SW 1271 (cell line): ENCODE results near the gene ACOT11.
A peak's percentile ranks its signal among the peaks of the same experiment; 100 is the strongest.
"Not testable (repeated sequence)": the region's sequence is repeated elsewhere in the genome, so short reads cannot be mapped to it uniquely, and the experiment has no call there.

Experiments used
- DNase-seq, 2 experiments: peaks; one replicate each; lab custom pipeline; 2025; lab: John Stamatoyannopoulos, UW

The ACOT11 gene

DNA sequence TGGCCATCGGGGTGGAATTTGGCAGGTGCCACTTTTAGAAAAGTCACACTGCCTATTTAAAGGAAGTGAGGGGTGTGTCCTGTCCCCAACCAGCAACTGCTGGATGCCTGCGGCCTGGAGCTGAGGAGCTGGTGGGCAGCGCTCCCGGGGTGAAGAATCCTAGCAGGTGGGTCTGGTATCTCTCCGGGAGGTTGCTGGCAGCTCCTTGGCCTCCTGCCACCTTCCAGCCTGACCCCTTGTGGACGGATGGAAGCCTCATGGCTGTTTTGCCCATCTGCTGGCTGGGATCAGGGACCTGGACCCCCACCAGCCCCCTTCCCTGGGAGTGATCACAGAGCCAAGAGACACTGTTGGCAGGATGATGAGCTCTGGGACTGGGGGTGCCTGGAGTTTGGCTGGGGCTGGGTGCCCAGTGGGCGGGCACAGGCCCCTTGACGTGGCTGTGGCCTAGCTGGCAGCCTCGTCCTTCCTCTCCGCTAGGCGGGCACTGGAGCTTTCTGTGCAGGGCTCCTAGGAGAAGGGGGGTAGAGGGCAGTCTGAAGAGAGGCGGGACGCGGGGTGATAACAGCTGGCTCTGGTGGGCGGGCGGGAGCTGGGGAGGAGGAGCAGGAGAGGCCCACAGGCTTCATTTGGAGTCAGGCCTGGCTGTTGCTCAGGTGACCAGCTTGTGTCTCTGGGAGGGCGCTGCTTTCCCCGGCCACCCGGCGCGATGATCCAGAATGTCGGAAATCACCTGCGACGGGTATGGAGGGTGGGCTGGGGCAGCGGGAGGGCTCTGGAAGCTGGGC lies at the start of gene ACOT11:
Gene ACOT11 (plus strand): TSS at position 628 of the 788 bp plus-strand sequence. CDS start 82 bp downstream, at position 710.
- no peak for DNase-seq

DNA sequence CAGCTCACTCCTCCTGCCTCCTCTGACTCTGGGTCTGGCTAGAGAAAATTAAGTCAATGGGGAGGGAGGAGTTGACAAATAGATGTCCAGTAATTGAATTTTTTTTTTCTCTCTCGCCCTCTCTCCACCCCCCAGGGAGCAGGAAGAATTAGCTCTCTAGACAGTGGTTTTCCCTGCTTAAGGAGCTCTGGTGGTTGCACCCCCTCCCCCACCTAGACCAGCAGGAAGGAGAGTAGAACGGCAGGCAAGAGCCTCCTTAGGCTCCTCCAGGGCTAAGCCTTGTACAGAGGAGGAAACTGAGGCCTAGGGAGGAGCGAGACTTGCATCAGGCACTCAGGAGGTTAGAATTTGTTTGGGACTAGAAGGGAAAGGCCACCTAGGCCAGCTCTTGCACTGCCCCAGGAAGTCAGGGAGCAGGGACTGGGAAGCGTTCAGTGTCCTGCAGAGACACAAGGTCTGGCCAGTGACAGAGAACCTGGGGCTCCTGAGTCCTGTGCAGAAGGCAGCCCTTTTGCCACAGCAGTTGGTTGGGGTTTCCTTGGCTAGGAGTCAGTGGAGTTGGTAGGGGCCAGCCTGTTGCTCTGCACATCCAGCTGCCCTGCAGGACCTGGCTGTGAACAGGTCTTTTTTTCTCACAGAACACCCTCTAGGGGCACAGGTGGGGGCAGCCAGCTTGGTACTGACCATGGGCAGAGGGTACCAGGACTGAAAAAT lies 49.5 kb upstream of the ACOT11 start:
- no peak for DNase-seq

DNA sequence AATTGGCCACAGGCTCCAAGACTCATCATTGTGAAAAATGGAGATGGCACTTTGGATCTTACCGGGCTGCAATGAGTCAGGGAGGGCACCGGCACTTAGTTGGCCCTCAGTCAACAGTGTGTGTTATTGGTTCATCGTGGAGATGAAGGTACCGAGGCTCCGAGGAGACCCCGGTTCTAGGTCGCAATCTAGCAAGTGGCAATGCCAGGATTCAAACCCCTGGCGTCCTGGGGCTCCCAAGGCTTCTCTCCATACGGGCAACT lies 49.0 kb upstream of the ACOT11 start:
- no peak for DNase-seq

DNA sequence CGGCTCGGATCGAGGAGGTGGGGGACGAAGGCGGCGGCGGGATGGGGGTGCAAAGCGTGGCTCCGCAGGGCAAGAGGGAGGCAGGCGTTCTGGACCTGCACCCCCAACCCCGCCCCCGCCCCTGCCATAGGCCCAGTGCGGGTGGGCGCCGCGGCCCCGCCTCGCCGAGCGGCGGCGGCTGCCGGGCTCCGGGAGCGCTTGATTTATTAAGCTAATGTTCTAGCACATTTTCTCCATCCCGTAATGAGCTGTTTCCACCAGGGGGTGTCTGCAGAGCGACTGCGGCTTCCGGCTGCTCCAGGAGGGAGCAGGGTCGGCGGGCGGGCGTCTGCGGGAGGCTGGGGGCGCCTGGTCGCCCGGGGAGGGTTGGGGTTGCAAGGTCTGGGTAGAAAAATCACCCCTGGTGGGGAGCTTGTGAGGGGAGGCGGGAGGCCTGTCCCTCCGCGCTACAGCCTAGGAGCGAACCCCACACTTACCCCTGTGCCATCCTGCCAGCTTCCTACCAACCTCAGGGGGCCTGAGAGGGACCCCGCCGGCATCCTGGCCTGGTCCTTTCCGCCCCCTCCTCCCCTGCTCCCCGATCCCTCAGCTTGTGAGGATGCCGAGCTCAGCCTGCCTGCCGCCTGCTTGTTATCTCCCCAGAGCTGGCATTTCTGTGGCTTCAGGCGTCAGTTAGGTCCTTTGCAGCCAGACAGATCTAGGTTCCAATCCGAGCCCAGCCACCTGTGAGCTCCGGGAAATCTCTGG lies 48.5 kb upstream of the ACOT11 start:
- no peak for DNase-seq

DNA sequence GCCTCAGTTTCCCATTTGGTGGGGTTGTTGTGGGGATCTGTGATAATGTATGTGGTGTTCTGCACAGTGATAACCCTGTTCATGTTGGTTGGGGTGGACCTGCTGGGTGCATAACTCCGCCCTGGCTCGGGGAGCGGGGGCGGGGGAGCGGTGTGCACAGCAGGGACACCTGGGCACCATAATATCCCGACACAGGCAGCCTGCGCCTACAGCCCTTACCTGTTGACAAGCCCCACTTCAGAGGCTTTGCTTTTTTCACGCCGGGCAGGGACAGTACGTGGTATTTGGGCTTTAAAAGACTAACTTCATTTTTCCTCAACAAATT lies 48.0 kb upstream of the ACOT11 start:
- no peak for DNase-seq

DNA sequence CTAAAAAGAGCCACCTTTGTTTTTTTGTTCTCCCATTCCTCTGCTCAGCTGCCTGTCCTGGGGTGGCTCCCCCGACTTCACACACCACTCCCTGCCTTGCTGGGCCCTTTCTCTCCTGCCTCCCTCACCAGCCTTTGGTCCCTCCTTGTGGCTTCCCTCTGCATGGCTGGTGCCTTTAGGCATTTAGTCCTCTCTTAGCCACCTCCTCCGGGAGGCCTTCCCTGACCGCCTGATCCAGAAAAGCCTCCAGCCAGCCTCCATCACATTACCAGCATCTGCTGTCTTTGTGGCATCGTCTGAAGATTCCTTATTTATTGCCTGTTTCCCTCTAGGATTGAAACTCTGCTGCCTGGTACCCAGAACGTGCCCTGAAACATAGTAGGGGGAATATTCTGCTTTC lies 46.2 kb upstream of the ACOT11 start:
- DNase-seq = no peak

DNA sequence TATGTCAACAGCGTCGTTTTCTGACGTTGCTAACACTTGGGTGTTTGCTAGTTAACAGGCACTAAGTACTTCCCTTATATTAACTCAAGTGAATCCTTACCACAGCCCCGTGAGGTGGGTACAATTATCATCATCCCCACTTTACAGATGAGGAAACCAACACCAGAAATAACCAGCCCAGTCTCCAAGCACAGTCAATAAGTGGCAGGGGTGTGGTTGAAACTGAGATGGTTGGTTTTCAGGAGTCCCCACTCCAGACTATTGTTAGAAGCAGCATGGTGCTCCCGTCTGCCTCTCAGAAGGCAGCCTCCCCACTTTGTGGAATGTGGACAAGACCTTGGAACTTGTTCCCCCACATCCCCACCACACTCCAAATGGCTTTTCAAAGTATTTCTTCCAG lies 45.7 kb upstream of the ACOT11 start:
- DNase-seq = no peak

DNA sequence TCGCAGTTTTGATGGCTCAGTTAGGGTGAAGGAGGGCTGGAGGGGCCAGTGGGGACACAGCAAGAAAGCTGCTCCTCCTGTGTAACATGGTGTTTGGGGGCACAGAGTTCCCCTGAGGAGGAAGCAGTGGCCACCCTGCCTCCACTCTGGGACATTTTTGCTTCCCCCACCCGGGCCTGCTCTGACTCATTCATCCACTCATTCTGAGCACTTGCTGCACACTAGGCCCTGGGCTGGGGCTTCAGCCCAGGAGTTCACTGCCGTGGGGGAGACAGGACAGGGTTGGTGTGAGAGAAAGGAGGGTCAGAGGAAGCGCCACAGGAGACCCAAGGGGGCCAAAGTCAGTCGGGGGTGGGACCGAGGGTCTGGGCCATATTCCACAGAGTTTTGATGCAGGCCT lies 41.4 kb upstream of the ACOT11 start:
- DNase-seq = no peak

DNA sequence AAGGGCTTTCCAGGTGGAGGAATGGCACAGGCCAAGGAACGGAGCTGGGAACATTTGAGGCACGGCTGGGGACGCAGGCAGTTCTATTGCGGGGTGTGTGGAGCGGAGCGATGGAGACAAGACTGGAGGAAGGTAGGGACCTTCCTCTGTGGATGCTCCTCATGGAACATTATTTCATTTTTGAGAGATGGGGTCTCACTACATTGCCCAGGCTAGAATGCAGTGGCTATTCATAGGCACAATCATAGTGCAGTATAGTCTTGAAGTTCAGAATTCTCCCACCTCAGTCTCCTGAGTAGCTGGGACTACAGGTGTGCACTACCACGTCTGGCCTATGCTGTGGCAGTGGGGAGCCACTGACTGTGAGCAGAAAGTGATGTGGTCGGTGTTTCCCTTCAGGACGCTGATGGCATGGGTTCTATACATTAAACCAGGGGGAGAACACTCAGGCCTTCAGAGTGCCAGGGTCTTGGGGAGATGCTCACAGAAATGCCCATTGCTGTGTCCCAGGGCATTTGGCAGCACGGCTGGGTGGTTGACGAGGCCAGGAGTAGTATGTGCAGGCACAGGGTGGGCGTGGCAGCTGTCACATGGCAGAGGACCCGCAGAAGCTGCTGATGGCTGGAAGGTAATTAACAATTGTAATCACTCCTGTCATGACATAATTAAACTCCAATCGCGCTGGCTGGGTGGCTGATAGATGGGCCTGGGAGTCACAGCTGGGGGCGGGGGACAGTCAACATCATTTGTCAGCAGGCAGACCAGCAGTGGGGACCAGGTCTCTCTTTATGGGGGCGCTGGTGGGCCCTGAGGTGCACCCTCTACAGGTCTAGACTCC lies 40.8 kb upstream of the ACOT11 start:
- DNase-seq = no peak

DNA sequence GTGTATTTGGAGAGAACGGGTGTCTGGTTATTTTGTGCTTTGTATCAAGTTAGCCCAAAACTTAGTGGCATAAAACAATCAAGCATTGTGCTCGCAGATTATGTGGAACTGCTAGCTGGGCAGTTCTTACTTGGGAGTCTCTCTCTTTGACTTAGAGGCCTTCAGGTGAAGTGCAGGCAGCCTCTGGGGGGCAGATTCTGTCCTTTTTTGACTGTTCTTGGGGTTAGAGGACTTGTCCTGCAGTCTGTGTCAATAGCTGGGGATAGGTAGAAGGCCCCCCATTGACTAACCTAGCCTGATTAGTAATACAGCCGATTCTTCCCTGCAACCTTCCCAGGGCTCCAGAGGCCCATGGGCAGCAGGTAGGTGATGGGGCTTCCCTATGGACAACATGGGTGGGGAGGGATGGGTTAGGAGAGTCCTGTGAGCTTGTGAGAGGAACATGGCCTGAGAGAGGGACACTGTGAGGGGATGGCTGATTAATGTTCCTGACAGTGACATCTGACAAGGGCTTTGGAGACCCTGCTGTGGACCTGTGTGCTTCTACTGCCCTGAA lies 37.2 kb upstream of the ACOT11 start:
- no peak for DNase-seq

DNA sequence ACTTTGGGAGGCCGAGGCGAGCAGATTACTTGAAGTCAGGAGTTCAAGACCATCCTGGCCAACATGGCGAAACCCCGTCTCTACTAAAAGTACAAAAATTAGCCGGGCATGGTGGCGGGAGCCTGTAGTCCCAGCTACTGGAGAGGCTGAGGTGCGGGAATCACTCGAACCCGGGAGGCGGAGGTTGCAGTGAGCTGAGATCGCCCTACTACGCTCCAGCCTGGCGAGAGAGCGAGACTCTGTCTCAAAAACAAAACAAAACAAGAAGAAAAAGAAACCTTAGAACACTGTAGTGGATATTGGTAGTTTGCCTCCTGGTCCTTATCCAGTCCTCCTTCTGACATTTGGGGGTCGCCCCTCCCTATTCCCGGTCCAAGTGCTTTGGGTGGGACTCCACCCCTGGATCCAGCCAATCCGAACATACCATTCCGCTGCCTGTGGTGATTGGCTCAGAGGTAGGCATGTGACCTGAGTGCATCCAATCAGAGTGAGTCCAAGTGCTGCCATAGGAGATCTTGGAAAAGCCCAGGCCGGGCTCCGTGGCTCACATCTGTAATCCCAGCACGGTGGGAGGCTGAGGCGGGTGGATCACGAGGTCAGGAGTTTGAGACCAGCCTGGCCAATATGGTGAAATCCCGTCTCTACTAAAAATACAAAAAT lies 34.0 kb upstream of the ACOT11 start:
- not testable (repeated sequence) for DNase-seq

DNA sequence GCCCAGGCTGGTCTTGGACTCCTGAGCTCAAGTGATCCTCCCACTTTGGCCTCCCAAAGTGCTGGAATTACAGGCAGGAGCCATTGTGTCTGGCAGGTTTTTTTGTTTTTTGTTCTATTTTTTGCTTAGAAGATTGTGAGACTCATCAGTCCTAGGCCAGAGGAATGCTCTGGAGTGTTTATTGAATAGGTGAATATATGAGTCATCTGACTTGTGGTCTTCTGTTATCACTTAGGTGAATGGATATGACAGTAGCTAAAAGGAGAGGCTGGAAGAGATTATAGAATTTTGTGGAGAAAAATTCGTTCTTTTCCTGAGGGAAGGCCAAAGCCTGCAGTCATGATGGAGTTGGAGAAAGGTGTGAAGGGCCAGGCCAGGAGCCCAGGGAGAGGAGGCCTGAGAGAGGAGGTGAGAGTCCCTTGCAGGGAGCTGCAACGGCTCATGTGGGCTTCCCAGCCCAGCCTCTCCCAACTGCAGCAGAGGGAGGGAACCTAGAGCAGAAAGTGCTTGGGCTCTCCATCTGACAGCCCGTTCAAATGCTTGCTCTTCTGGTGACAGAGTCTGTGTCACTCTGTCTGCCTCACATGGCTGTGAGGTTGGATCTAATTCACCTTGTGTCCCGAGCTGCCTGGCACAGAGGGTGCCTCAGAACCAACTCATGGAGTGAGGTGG lies 31.6 kb upstream of the ACOT11 start:
- DNase-seq = no peak

DNA sequence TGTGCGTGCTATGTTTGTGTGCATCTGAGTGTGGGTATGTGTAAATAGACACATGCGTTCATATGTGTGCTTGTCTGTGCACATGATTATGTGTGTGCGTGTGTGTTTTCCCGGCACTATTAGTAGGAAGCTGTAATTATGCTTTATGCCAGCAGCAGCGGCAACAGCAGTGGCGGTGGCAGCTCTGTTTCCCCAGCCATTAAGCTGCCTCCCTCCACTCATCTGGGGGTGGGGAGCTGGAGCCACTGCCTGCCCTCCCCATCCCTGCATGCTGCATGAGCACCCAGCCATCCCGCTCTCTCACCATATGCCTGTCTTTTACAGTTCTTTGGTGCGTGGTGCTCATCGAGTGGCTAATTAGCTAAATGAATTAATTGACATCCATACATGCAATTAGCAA lies 30.5 kb upstream of the ACOT11 start:
- no peak for DNase-seq

DNA sequence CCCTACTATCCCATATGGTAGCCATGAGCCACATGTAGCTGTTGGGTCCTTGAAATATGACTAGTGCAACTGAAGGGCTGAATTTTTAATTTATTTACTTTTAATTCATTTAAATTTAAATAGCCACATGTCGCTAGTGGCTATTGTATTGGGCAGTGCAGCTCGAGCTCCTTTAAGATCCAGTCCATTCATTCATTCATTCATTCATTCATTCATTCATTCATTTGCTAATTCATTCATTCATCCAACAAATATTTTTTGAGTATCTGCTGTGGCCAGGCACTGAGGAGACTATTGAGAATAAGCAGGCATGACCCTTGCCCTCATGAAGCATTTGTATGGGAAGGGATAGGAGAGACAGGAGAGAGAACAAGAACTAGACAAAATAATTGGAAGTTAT lies 29.5 kb upstream of the ACOT11 start:
- no peak for DNase-seq

DNA sequence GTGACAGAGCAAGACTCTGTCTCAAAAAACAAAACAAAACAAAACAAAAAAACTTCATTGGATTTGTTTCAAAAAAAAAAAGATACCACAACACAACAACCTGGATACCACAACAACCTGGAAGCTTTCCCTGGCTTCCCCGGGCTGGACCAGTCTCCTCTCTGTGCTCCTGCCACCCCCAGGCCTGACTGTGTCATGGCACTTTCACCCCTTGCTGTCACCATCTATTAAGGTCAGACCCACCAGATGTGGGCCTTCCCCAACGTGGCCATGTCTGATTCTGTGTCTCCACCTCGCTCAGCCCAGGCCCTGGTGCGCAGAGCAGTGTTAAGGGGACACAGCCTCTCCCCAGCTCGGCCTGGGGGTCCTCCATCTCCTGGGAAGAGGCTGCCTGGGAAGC lies 28.3 kb upstream of the ACOT11 start:
- peak in 1 of 2 experiments; percentile 12 for DNase-seq

DNA sequence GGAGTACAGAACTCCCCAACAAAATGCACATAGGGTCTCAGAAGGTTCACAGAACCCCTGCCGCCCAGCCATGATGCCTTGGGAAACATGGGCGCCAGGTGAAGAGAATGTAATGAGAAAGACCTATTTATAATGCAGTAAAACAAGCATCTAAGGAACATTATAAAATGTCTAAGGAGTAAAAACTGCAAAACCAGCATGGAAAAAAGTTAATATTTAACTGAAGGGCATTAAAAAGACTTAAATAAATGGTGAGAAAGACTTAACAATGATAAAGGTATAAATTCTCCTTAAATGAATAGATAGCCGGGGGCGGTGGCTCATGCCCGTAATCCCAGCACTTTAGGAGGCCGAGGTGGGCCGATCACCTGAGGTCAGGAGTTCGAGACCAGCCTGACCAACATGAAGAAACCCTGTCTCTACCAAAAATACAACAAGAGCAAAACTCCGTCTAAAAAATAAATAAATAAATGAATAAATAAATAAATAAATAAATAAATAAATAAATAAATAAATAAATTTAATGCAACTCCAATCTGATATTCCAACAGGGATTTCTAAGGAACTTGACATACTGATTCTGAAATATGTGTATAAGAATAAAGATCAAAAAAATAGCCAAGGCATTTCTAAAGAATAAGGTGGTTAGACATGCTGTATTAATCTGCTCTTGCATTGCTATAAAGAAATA lies 27.3 kb upstream of the ACOT11 start:
- DNase-seq = no peak

DNA sequence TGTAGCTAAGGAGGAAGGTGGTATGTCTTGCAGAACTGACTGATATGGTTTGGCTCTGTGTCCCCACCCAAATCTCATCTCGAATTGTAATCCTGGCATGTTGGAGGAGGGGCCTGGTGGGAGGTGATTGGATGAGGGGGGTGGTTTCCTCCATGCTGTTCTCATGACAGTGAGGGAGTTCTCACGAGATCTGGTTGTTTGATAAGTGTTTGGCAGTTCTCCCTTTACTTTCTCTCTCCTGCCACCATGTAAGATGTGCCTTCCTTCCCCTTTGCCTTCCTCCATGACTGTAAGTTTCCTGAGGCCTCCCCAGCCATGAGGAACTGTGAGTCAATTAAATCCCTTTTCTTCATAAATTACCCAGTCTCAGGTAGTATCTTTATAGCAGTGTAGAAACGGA lies 21.5 kb upstream of the ACOT11 start:
- DNase-seq = not testable (repeated sequence)

DNA sequence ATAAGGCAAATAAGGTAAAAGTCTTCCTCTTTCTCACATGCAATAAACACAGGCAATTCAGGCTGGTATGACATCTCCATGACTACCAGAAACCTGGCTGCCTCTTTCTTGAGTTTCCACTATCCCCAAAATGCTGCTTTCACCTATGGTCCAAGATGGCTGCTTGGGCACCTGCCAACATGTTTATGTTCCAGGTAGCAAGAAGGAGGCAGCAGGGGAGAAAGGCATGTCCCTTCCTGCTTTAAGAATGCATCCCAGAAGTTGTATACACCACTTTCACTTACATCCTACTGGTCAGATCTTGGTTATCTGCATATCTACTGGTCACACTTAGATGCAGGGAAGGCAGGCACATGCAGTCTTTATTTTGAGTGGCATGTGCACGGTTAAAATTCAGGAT lies 19.4 kb upstream of the ACOT11 start:
- no peak for DNase-seq

DNA sequence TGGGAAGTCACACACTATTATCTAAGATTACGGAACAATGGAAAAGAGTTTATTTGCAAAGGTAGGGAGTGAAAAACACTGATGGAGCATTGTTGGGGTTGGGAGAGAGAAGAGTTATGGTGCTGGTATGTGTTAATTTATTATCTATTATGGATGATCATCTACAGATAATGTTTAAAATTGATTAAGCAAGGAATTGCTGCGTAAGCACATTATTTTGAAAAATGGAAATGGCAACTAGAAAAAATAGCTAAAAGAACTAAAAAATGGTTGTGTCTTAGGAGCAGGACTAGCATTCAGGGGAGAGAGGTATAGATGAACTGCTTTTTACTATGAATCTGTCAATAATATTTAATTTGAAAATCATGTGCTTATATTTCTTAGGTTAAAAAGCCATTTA lies 16.0 kb upstream of the ACOT11 start:
- DNase-seq = no peak

DNA sequence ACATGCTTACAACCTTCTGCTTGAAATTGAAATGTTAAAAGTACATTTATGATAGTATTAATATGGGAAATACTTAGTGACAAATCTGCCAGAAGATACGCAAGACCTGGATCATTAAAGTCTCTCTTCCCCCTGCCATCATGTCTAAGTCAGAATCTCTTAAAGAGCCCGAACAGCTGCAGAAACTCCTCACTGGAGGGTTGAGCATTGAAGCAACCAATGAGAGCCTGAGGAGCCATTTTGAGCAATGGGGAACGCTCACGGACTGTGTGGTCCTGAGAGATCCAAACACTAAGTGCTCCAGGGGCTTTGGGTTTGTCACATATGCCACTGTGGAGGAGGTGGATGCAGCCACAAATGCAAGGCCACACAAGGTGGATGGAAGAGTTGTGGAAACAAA lies 11.4 kb upstream of the ACOT11 start:
- DNase-seq = not testable (repeated sequence)
